C4-2B (cell line): Measurements from ENCODE around the gene ANKRD17.

Experiments used
- ZFX ChIP-seq: fragments of 450-650 bp; IDR thresholded peaks from 2 replicates; pipeline ENCODE4 v1.6.1; 2017
- TF ChIP-seq, protein P1 (sequence below): fragments of 450-650 bp; conservative IDR thresholded peaks from 2 replicates; pipeline ENCODE4 v1.5.1; 2017; ENCODE audit warnings: mild to moderate bottlenecking

DNA sequence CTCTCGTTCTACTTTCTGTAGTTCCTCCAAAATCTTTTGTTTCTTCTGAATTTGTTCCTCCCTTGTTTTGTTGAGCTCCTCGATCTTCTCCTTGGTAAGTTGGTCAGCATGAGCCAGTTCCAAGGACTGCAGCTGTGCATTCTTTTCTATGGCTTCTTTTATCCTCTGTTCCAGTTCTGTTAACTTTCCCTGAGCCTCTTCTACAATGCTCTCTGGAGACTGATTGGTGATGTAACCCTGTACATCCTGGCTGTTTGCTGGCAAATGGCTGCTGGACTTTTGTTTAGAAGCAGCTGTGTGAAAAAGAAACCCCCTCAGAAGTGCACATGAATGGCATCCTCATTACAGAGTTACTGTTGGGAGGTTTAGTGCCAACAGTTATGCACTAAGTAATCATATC, 118.6 kb downstream of the ANKRD17 start:
- TF ChIP-seq, protein P1, sequence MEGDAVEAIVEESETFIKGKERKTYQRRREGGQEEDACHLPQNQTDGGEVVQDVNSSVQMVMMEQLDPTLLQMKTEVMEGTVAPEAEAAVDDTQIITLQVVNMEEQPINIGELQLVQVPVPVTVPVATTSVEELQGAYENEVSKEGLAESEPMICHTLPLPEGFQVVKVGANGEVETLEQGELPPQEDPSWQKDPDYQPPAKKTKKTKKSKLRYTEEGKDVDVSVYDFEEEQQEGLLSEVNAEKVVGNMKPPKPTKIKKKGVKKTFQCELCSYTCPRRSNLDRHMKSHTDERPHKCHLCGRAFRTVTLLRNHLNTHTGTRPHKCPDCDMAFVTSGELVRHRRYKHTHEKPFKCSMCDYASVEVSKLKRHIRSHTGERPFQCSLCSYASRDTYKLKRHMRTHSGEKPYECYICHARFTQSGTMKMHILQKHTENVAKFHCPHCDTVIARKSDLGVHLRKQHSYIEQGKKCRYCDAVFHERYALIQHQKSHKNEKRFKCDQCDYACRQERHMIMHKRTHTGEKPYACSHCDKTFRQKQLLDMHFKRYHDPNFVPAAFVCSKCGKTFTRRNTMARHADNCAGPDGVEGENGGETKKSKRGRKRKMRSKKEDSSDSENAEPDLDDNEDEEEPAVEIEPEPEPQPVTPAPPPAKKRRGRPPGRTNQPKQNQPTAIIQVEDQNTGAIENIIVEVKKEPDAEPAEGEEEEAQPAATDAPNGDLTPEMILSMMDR, result no peak
- no peak for TF ChIP-seq ZFX
